Subcutaneous adipose tissue (tissue), 4 donors: Measurements from ENCODE around the gene HLA-DPB1. TPM values are rescaled to one million over a fixed set of nuclear protein-coding genes. Genes with fewer than 3 reads are reported as not detected.

Source experiments
- CTCF ChIP-seq: fragments of 450-650 bp; IDR thresholded peaks from one replicate; pipeline ENCODE4 v1.5.1; 2016; ENCODE audit warnings: low read depth, mild to moderate bottlenecking, control low read depth, antibody characterized with exemption, moderate library complexity
- total RNA-seq, 4 donors: library from RNA; depleted of rRNA; stranded (reverse); fragments of >200 nt; gene quantifications; one replicate each; pipeline ENCODE4 v1.1.0, GENCODE V29; 2016

HLA-DPB1 gene
- total RNA-seq, 4 donors from 2014 or later: 43.9 to 256 (median 83.0) TPM

DNA sequence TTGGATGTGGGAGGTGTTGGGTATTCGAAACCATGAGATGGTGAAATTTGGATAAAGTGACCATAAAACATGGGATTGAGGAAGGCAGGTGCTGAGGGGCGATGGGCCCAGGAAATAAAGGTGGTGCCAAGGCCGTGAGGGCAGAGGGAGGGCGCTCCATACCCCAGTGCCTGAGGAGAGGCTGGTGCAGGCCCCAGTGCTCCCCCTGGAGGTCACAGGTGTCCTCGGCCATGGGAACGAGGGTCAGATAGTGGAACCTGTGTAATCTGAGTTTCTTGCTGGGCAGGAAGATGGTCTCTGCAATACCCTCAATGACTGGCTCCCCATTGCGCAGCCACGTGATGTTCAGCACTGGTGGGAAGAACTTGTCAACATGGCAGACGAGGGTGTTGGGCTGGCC, 16.2 kb downstream of the HLA-DPB1 start:
- no peak for TF ChIP-seq CTCF

- no peak for TF ChIP-seq CTCF
Observed at GRCh38 chr6:33092385-33092784, 16.6 kb downstream of the HLA-DPB1 start.

DNA sequence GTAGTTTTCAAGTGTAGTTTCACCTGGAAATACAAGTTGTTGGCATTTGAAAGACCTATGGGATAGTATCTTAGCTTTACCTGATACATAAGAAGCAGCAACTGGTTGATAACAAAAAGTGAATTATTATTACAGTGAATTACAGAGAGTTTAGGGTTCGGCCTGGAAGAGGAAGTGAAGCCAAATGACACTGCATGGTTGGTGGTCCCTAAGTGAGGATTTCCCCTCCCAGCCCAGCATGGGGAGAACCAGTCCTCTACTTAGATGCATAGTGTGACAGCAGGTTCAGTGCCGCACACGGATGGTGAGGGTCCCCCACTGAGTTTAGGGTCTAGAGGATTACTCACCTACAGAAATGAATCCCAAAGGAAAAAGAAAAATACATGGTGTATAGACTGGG, 18.1 kb downstream of the HLA-DPB1 start:
- TF ChIP-seq CTCF: no peak

DNA sequence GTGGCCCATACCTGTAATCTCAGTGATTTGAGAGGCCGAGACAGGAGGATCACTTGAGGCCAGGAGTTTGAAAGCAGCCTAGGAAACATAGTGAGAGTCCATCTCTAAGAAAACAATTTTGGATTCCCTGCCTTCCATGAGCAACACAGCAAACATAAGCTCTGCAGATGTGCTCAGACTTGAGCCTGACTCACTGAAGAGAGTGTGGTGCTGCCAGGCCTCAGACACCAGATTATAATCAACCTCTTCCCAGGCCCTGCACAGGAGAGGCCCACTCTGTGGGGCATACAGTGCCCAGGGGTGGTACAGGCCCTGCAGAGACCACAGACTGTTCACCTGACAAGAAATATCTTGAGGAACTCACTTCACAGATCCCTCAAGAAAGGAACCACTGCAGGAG, 19.9 kb downstream of the HLA-DPB1 start:
- no peak for TF ChIP-seq CTCF

DNA sequence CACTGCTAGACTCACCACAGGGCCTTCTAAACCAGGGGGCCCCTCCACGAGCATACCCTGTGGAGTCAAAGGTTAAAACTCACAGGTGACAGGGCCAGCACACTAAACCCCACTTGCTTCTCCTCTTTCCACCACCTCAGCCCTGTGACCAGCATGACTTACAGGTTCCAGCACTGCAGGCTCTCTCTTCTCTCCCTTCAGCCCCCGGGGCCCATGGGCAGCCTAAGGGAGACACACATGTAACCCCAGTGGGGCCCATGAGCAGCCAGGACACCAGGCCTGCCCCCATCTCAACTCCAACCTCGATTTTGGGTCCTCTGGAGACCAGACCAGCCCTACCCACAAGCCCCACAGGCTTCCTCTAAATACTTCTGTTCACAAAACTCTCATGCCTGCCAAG, 28.0 kb downstream of the HLA-DPB1 start:
- no peak for TF ChIP-seq CTCF

GRCh38 chr6:33104887-33105286, 29.1 kb downstream of the HLA-DPB1 start:
- no peak for TF ChIP-seq CTCF

- TF ChIP-seq CTCF: no peak
Observed at GRCh38 chr6:33105386-33105785, 29.6 kb downstream of the HLA-DPB1 start.
